Measurements from ENCODE around the gene VIPR2.

The VIPR2 gene

GRCh38 chr7:159160450-159160849 is 15.8 kb upstream of the VIPR2 start:
- TF ChIP-seq POLR2AphosphoS5 (IDR thresholded peaks at IDR 0.05; ENCODE audit: low read depth, low read length) = no peak
- TF ChIP-seq REST (IDR thresholded peaks at IDR 0.05; ENCODE audit: insufficient read depth in 1 of 2, low read depth in 2 of 2, low read length in 2 of 2) = no peak
- TF ChIP-seq TAF1 (IDR thresholded peaks at IDR 0.05; ENCODE audit: borderline replicate concordance, insufficient read depth, low read length) = no peak

- TF ChIP-seq REST (IDR thresholded peaks at IDR 0.05; ENCODE audit: insufficient read depth in 1 of 2, low read depth in 2 of 2, low read length in 2 of 2) (no peak), FOXP2 (optimal IDR thresholded peaks at IDR 0.05; ENCODE audit: borderline replicate concordance, extremely low read depth, extremely low read length, insufficient read depth) (no peak), SIN3A (IDR thresholded peaks at IDR 0.05; ENCODE audit: borderline replicate concordance, insufficient read depth, low read length) (no peak), POLR2AphosphoS5 (IDR thresholded peaks at IDR 0.05; ENCODE audit: low read depth, low read length) (no peak), TAF1 (IDR thresholded peaks at IDR 0.05; ENCODE audit: borderline replicate concordance, insufficient read depth, low read length) (no peak)
Observed at GRCh38 chr7:159159731-159160130, 15.1 kb upstream of the VIPR2 start.

- TF ChIP-seq REST (IDR thresholded peaks at IDR 0.05; ENCODE audit: insufficient read depth in 1 of 2, low read depth in 2 of 2, low read length in 2 of 2) (no peak), SIN3A (IDR thresholded peaks at IDR 0.05; ENCODE audit: borderline replicate concordance, insufficient read depth, low read length) (no peak), POLR2AphosphoS5 (IDR thresholded peaks at IDR 0.05; ENCODE audit: low read depth, low read length) (no peak), FOXP2 (optimal IDR thresholded peaks at IDR 0.05; ENCODE audit: borderline replicate concordance, extremely low read depth, extremely low read length, insufficient read depth) (no peak), TAF1 (IDR thresholded peaks at IDR 0.05; ENCODE audit: borderline replicate concordance, insufficient read depth, low read length) (no peak)
Observed at GRCh38 chr7:159158888-159159405, 14.3 kb upstream of the VIPR2 start.

- no peak for TF ChIP-seq POLR2AphosphoS5 (IDR thresholded peaks at IDR 0.05; ENCODE audit: low read depth, low read length)
- no peak for TF ChIP-seq SIN3A (IDR thresholded peaks at IDR 0.05; ENCODE audit: borderline replicate concordance, insufficient read depth, low read length)
- no peak for TF ChIP-seq REST (IDR thresholded peaks at IDR 0.05; ENCODE audit: insufficient read depth in 1 of 2, low read depth in 2 of 2, low read length in 2 of 2)
- no peak for TF ChIP-seq FOXP2 (optimal IDR thresholded peaks at IDR 0.05; ENCODE audit: borderline replicate concordance, extremely low read depth, extremely low read length, insufficient read depth)
- no peak for TF ChIP-seq TAF1 (IDR thresholded peaks at IDR 0.05; ENCODE audit: borderline replicate concordance, insufficient read depth, low read length)
Observed at GRCh38 chr7:159158125-159158887, 13.6 kb upstream of the VIPR2 start.
